ENCODE results near the gene UBE2E1.

- no peak for TF ChIP-seq CTCF (conservative IDR thresholded peaks at IDR 0.05; ENCODE audit: low read length)
- TF ChIP-seq EZH2phosphoT487 (IDR thresholded peaks at IDR 0.05; ENCODE audit: borderline replicate concordance), result no peak
These were observed 2.8 kb downstream of the UBE2E1 start for GRCh38 chr3:23808525-23808924.
